Skeletal muscle satellite cell (primary cell): ENCODE data around the gene INTS14.

ENCODE experiments used
- H3K27me3 ChIP-seq: 2 replicates; pipeline ENCODE4 v1.7.0; 2013; ENCODE audit warnings: low read length; ENCODE audit not compliant: control insufficient read depth, insufficient read depth
- H3K36me3 ChIP-seq: 2 replicates; pipeline ENCODE4 v1.7.0; 2013; ENCODE audit warnings: mild to moderate bottlenecking, control low read depth, low read length; ENCODE audit not compliant: insufficient read depth
- H3K4me1 ChIP-seq: 2 replicates; pipeline ENCODE4 v1.7.0; 2013; ENCODE audit warnings: low read length; ENCODE audit not compliant: control insufficient read depth, insufficient read depth
- H3K4me2 ChIP-seq: 2 replicates; pipeline ENCODE4 v1.7.0; 2013; ENCODE audit warnings: mild to moderate bottlenecking, low read length
- H3K4me3 ChIP-seq: 2 replicates; pipeline ENCODE4 v1.7.0; 2013; ENCODE audit warnings: low read length
- H3K9ac ChIP-seq: 2 replicates; pipeline ENCODE4 v1.7.0; 2013; ENCODE audit warnings: mild to moderate bottlenecking, low read depth, low read length, moderate library complexity
- H3K9me3 ChIP-seq: replicated peaks from 2 replicates; pipeline ENCODE4 v1.7.0; 2013; ENCODE audit warnings: mild to moderate bottlenecking, control low read depth, low read length

INTS14 gene

DNA sequence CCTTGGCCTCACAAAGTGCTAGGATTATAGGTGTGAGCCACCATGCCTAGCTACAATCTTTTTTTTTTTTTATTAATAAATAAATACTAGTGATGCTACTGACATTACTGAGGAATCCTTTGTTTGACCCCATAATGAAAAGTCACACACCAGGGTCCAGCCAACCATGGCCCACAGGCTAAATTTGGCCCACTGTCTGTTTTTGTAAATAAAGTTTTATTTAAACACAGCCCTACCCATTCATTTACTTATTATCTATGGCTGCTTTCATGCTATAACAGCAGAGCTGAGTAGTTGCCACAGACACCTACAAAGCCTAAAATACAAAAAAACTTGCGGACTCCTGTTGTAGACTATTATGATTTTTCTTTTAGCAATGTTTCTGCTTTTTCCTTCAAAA lies 7.4 kb downstream of the INTS14 start:
- Histone ChIP-seq H3K4me2 (no peak overlapping the region), H3K9me3 (no peaks in the 10 kb centered on the region), H3K27me3 (no peaks in the 10 kb centered on the region), H3K9ac (no peak overlapping the region), H3K4me1 (no peaks in the 10 kb centered on the region), H3K36me3 (peaks cover 23% of the 10 kb centered on the region), H3K4me3 (no peak overlapping the region)

DNA sequence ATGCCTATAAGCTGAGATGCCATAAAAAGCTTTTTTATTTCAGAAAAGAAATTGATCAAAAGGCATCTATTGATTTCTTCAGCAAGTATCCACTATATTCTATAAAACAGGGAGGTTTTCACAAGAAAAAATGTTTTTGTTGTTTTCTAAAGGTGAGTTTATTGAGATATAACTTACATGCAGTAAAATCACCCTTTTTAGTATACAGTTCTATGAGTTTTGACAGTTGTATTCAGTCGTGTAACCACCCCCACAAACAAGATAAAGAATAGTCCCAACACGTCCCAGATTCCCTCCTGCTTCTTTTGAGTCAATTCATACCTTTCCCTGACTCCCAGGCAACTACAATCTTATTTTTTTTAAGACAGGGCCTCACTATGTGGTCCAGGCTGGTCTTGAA lies 7.8 kb downstream of the INTS14 start:
- H3K9me3 ChIP-seq = no peaks in the 10 kb centered on the region
- H3K27me3 ChIP-seq = no peaks in the 10 kb centered on the region
- H3K4me2 ChIP-seq = no peak overlapping the region
- no peak overlapping the region for H3K9ac ChIP-seq
- H3K4me1 ChIP-seq = no peaks in the 10 kb centered on the region
- no peak overlapping the region for H3K4me3 ChIP-seq
- H3K36me3 ChIP-seq = peaks cover 26% of the 10 kb centered on the region

DNA sequence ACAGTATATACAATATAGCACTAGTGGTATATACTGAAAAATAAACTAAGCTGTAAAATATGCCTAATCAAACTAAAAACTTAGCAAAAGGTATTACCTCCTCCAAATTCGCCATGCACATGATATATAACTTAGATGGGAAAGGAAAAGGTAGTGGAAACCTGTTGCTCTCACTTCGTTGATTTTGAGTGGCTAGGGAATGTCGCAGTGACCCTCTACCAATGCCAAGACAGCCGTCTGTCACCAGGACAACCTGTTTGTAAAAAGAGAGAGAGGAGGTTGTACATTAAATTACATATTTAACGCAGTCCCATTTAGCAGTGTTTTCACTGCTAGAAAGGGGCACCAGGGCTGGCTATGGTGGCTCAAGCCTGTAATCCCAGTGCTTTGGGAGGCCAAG lies 11.3 kb downstream of the INTS14 start:
- H3K9ac ChIP-seq = no peak overlapping the region
- H3K27me3 ChIP-seq = no peaks in the 10 kb centered on the region
- no peak overlapping the region for H3K4me3 ChIP-seq
- H3K36me3 ChIP-seq = peaks cover 47% of the 10 kb centered on the region
- no peaks in the 10 kb centered on the region for H3K4me1 ChIP-seq
- H3K9me3 ChIP-seq = no peaks in the 10 kb centered on the region
- no peak overlapping the region for H3K4me2 ChIP-seq

DNA sequence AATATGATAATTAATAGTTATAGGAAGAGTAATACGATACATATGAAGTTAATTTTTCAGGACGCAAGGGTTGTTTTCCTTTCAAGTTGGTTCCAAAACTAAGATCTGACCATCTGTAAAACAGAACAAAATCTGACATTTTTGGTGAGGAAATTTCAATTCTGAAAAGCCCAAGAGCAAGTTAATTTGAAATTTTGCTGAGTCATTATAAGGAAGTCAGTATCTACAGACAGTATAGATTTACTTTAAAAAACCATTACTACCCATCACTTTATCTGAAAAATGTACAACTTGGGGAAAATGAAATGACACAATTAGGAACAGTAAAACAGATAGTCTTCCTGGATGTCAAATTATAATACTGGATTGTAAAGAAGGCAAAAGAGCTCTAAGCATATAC lies 12.5 kb downstream of the INTS14 start:
- Histone ChIP-seq H3K4me2 (no peak overlapping the region), H3K9ac (no peak overlapping the region), H3K4me1 (no peaks in the 10 kb centered on the region), H3K27me3 (no peaks in the 10 kb centered on the region), H3K4me3 (no peak overlapping the region), H3K36me3 (peaks cover 54% of the 10 kb centered on the region), H3K9me3 (no peaks in the 10 kb centered on the region)

DNA sequence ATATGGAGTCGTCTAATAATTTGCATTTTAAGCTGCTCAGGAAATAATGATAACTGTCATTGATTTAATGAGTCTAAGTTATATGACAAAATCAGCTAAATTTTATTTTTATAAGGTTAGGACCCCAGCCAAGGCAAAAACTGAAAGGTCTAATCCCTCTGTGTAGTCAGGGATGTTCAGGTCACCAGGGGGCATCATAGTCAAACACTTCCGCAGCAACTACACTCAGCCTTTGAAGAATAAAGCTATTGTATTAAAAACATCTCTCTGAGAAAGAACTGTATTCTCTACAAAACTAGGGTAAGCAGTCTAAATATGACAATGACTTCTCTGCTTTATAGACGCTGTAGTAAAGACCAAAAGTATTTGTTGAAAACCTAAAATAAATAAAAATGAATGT lies 15.0 kb downstream of the INTS14 start:
- Histone ChIP-seq H3K4me3 (no peak overlapping the region), H3K4me1 (no peaks in the 10 kb centered on the region), H3K27me3 (no peaks in the 10 kb centered on the region), H3K4me2 (no peak overlapping the region), H3K36me3 (peaks cover 74% of the 10 kb centered on the region), H3K9me3 (no peaks in the 10 kb centered on the region), H3K9ac (no peak overlapping the region)

DNA sequence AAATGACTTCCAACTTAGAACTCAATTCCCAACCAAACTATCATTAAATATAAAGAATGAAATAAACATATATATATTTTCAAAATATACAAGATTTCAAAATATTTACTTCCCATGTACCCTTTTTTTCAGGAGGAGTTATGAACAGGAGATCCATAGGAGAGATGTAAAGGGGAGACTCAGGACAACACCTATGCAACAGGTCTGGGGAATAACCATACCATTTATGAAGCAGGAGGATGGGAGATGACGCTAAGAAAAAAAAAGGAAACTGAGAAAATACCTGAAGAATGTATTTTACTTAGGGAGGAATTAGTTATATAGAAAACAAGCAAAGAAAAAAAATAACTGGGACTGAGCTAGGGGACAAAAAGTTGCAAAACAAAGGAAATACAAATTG lies 23.8 kb downstream of the INTS14 start:
- Histone ChIP-seq H3K9ac (no peak overlapping the region), H3K4me3 (no peak overlapping the region), H3K36me3 (peaks cover 66% of the 10 kb centered on the region), H3K27me3 (no peaks in the 10 kb centered on the region), H3K4me1 (no peaks in the 10 kb centered on the region), H3K9me3 (no peaks in the 10 kb centered on the region), H3K4me2 (no peak overlapping the region)

DNA sequence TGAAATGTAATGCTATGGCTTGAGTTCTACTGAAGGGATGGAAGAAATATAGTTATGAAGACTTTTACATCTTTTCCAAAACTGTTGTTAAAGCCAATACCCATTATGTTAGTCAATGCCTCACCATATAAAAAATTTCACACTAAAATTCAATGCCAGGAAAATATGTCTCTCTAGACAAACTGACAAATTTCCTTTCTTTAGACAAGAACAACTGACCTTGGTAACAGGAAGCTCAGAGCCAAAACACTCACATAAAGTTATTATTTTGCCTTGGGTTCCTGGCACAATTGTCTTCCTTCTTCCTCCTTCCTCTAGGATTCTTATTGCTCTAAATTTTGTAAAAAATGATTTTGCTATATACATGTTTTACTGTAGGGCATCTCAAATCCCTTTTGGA lies 26.7 kb downstream of the INTS14 start:
- Histone ChIP-seq H3K27me3 (no peaks in the 10 kb centered on the region), H3K4me3 (no peak overlapping the region), H3K4me2 (no peak overlapping the region), H3K4me1 (peaks cover 16% of the 10 kb centered on the region), H3K36me3 (peaks cover 51% of the 10 kb centered on the region), H3K9me3 (no peaks in the 10 kb centered on the region), H3K9ac (no peak overlapping the region)

DNA sequence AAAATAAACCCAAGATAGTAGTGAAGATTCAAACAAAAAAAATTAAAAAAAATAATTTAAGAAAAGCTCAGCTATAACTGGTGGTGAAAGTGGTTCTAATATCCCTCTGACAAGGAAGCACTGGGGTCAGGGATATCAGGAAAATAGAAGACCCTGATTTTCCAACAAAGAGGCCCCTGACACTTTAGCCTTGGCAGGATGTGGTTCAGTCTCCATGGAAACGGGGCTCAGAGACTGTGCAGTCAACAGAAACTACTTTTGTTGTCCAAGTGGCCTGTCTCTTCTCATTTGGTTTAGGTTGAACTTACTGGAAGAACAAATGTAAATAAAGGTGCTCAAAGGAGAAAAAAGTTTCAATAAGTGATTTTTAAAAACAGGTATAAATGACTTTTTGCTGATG lies 27.2 kb downstream of the INTS14 start:
- peaks cover 17% of the 10 kb centered on the region for H3K4me1 ChIP-seq
- no peaks in the 10 kb centered on the region for H3K27me3 ChIP-seq
- H3K4me2 ChIP-seq = no peak overlapping the region
- H3K9ac ChIP-seq = no peak overlapping the region
- peaks cover 51% of the 10 kb centered on the region for H3K36me3 ChIP-seq
- no peaks in the 10 kb centered on the region for H3K9me3 ChIP-seq
- H3K4me3 ChIP-seq = no peak overlapping the region

DNA sequence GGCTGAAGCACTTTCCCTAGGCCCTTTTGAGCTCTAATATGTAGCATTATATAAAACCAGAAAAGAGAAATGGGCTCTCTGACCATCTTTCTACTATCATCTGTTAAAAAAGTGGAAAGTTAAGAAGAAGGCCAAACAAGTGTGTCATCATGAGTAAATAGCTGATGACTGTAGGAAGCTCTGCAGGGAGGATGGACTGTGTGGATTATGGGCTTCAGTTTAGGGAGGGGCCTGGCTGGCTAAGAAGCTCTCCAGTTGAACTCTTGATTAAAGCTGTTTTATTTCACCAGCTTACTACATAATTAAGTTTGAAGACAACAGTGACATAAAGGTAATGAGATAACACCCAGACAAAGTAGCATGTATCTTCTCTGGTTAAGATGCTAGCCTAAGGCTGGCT lies 30.6 kb downstream of the INTS14 start:
- Histone ChIP-seq H3K9ac (no peak overlapping the region), H3K36me3 (peaks cover 50% of the 10 kb centered on the region), H3K4me3 (no peak overlapping the region)

DNA sequence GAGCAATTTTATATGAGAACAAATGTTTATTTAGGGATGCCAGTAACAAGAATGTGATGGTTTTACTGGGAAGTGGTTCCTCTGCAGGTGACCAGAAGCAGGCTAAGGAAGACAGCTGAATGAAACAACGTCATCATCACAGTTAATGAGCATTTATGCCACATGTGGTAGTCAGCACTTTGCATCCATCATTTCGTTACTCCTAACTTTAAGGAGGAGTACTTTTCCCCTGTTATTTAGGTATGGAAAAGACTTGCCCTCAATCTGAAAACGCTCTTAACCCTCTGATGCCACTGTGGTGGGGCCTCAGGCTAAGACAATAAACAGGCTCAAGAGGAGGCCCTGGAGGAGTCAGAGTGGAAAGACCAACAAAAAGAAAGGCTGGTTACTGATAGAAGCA lies 31.2 kb downstream of the INTS14 start:
- Histone ChIP-seq H3K36me3 (peaks cover 50% of the 10 kb centered on the region), H3K9ac (no peak overlapping the region), H3K4me1 (peaks cover 38% of the 10 kb centered on the region), H3K27me3 (no peaks in the 10 kb centered on the region), H3K4me3 (no peak overlapping the region), H3K9me3 (no peaks in the 10 kb centered on the region), H3K4me2 (no peak overlapping the region)

More for the DNA sequence above, 30.6 kb downstream of the INTS14 start:
- H3K4me2 ChIP-seq = no peak overlapping the region
- peaks cover 38% of the 10 kb centered on the region for H3K4me1 ChIP-seq
- no peaks in the 10 kb centered on the region for H3K9me3 ChIP-seq
- no peaks in the 10 kb centered on the region for H3K27me3 ChIP-seq

DNA sequence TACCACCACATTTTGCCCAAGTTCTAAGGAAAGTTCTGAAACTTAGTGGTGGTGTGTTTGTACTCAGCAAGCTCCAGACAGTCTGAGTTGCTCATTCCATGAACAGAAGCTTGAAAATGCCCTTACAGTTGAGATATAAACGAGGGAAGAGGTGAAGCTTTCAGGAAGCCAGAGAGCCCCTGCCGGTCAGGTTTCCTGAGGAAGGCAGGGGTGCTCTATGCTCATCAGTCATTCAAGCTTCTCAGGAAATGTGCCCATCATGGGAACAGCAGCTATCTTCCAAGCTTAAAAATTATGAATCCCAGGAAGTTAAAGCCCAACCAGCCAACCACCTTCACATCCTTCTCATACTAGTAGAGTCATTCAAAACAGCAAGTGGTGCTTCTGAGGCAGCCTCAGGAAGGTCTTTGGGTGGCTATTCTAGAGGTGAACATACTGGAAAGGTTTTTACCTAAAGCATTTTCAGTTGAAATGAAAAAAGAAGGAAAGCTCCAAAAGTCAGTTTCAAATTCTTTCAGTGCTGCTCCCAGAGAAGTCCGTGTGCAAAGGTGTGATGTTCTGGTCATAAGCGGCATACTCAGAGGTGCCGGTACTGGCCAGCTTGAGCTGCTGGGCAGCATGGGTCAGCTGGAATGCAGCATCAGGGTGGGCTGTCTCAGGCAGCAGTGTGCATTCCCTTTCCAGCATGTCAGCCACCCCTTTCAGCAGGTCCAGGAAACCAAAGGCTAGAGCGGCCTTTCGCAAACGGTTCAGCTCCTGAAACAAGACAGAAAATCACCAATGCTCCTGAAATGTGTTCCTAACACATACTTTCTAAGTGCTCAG lies 31.8 kb downstream of the INTS14 start:
- H3K9me3 ChIP-seq = no peaks in the 10 kb centered on the region
- peaks cover 47% of the 10 kb centered on the region for H3K36me3 ChIP-seq
- peaks cover 38% of the 10 kb centered on the region for H3K4me1 ChIP-seq
- H3K9ac ChIP-seq = no peak overlapping the region
- no peak overlapping the region for H3K4me2 ChIP-seq
- no peak overlapping the region for H3K4me3 ChIP-seq
- no peaks in the 10 kb centered on the region for H3K27me3 ChIP-seq
